Spinal cord (tissue), 10 donors: ENCODE data around the gene EFNB1. TPM values are rescaled to one million over a fixed set of nuclear protein-coding genes. Genes with fewer than 3 reads are reported as not detected.

Source experiments
- DNase-seq, 6 donors: peaks; one replicate each; pipeline versions ENCODE4 v3.0.0 to v3.0.0-alpha.2; 2013 to 2015; ENCODE audit warnings: low spot score in 6 of 6, low read depth in 4 of 6
- H3K27ac ChIP-seq: one replicate; pipeline ENCODE4 v1.5.1; 2013; ENCODE audit warnings: low read depth, low read length, control low read depth
- H3K27me3 ChIP-seq: one replicate; pipeline ENCODE4 v1.6.1; 2013; ENCODE audit warnings: low read length; ENCODE audit not compliant: control insufficient read depth, insufficient read depth
- H3K36me3 ChIP-seq: one replicate; pipeline ENCODE4 v1.6.1; 2013; ENCODE audit warnings: low read length; ENCODE audit not compliant: control insufficient read depth, insufficient read depth
- H3K4me1 ChIP-seq: one replicate; pipeline ENCODE4 v1.6.1; 2013; ENCODE audit warnings: low read length; ENCODE audit not compliant: control insufficient read depth, insufficient read depth
- H3K4me3 ChIP-seq: one replicate; pipeline ENCODE4 v1.5.1; 2013; ENCODE audit warnings: low read depth, low read length, control low read depth
- H3K9me3 ChIP-seq: one replicate; pipeline ENCODE4 v1.6.1; 2013; ENCODE audit warnings: low read length; ENCODE audit not compliant: control insufficient read depth, insufficient read depth
- WGBS: methylation state at CpG from one replicate; pipeline ENCODE4 v1.1.5; 2013; ENCODE audit warnings: missing lambda C conversion rate; ENCODE audit not compliant: insufficient coverage; 5-methylcytosine and 5-hydroxymethylcytosine counted together
- polyA plus RNA-seq, 2 donors: library from polyadenylated mRNA; unstranded; fragments of 120-200 nt; gene quantifications; one replicate each; pipeline ENCODE4 v1.2.1, GENCODE V29; 2013; ENCODE audit not compliant: insufficient read length in 2 of 2
- total RNA-seq, 2 donors: library from RNA; depleted of rRNA in 1 of 2; stranded (reverse); fragments of 120-200 nt in 1 of 2; fragments of >200 nt in 1 of 2; gene quantifications; one replicate each; pipeline versions ENCODE4 v1.2.3 to v1.2.4, GENCODE V29; 2013 to 2014
- donor health status: healthy.

Gene EFNB1
- total and polyA plus RNA-seq, 4 donors = 19.3 to 105 (median 28.8) TPM

DNA sequence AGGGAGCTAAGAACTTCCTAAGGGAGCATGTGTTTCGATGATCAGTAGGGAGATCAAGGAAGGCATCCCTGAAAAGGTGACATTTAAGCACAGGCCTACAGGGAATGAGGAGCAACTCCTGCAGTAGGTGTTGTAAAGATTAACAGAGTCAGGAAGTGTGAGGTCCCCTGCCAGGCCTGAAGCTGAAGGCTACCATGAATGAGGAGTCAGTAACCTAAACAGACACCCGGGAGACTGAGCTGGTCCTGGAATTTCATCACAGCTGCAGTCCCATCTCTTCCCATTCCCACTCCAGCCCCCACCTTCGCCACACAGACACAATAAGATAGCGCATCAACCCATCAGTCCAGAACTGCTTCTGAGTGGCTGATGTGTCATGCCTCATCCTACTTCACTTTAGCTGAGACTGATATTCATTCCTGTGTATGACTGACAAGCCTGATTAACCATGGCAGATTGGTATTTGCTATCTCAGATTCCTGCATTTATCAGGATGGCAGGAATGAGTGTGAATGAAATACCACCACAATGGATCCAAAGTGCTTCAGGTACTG is 27.0 kb upstream of the EFNB1 start:
- Histone ChIP-seq H3K27me3 (no peaks in the 10 kb centered on the region), H3K4me3 (no peak overlapping the region), H3K9me3 (peaks cover 4% of the 10 kb centered on the region), H3K36me3 (no peaks in the 10 kb centered on the region), H3K4me1 (no peaks in the 10 kb centered on the region), H3K27ac (no peak overlapping the region)
- DNase-seq = peak in 1 of 6 donors; percentile 1
- WGBS = 54% methylated on average over 3 of the region's 4 CpGs

DNA sequence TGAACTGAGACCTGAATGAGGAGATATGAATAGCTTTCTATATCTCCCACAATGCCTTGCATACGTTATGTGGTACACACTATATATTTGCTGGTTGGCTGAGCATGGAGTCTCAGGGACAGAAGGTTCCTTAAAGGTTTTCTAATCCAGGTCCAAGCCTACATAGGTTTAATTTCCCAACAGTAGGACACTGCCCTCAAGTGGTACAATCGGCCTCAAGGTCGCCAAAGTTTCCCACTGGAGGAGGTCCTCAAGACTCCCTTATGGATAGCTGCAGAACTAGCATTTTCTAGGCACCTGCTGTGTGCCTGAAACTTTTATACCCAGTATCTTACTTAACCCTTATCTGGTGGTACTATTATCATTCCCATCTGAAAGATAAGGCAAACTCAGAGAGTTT is 21.0 kb upstream of the EFNB1 start:
- 4% methylated on average over 2 of the region's 3 CpGs for WGBS
- Histone ChIP-seq H3K9me3 (peaks cover 1% of the 10 kb centered on the region), H3K27me3 (peaks cover 3% of the 10 kb centered on the region), H3K4me1 (no peaks in the 10 kb centered on the region), H3K36me3 (no peaks in the 10 kb centered on the region), H3K27ac (no peak overlapping the region), H3K4me3 (no peak overlapping the region)
- DNase-seq = peak in 2 of 6 donors; percentile 6 to 31

DNA sequence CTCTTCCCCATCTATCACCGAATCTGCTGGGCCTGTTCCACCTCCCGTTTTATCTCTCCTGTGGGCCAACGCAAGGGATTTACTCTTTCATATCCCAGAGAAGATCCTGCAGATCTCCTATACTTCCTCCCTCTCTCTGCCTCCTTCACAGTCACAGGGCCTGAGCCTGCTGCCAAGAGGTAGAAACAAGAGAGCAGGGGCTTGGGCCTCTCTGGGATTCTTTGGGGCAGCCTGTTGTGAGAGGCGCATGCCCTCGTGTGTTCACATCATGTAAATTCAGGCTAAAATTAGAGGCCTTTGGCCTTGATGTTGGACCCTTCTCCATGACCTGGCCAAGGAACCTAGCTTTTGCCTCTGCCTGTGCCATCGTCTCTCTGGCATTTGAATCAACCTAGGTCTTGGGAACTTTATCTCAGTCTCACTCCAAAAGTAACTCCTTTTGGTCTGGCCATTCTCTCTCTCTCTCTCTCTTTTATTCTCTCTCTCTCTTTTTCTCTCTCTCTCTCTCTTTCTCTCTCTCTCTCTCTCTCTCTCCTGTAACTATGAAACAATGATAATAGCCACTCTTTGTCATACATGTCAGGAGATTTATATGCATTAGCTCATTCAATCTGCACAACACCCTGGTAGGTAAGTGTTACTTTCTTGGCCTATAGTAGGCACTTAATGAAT is 20.0 kb upstream of the EFNB1 start:
- Histone ChIP-seq H3K4me1 (no peaks in the 10 kb centered on the region), H3K36me3 (no peaks in the 10 kb centered on the region), H3K27me3 (peaks cover 3% of the 10 kb centered on the region), H3K4me3 (no peak overlapping the region), H3K9me3 (peaks cover 1% of the 10 kb centered on the region), H3K27ac (no peak overlapping the region)
- DNase-seq = peak in 2 of 6 donors; percentile 37 to 53
- 60% methylated on average over 6 of the region's 6 CpGs for WGBS

- H3K4me1 ChIP-seq = peaks cover 7% of the 10 kb centered on the region
- no peak for DNase-seq
- no peak overlapping the region for H3K4me3 ChIP-seq
- no peaks in the 10 kb centered on the region for H3K9me3 ChIP-seq
- no peak overlapping the region for H3K27ac ChIP-seq
- H3K27me3 ChIP-seq = peaks cover 8% of the 10 kb centered on the region
- WGBS = 58% methylated on average over 5 of the region's 6 CpGs
- H3K36me3 ChIP-seq = no peaks in the 10 kb centered on the region
Observed at GRCh38 chrX:68820476-68821110, 8.2 kb upstream of the EFNB1 start.

- Histone ChIP-seq H3K4me1 (peaks cover 7% of the 10 kb centered on the region), H3K27ac (no peak overlapping the region), H3K36me3 (no peaks in the 10 kb centered on the region), H3K9me3 (no peaks in the 10 kb centered on the region), H3K27me3 (peaks cover 8% of the 10 kb centered on the region), H3K4me3 (no peak overlapping the region)
- WGBS = 69% methylated on average over 3 of the region's 3 CpGs
- DNase-seq = no peak
Observed at GRCh38 chrX:68821616-68822015, 7.2 kb upstream of the EFNB1 start.

DNA sequence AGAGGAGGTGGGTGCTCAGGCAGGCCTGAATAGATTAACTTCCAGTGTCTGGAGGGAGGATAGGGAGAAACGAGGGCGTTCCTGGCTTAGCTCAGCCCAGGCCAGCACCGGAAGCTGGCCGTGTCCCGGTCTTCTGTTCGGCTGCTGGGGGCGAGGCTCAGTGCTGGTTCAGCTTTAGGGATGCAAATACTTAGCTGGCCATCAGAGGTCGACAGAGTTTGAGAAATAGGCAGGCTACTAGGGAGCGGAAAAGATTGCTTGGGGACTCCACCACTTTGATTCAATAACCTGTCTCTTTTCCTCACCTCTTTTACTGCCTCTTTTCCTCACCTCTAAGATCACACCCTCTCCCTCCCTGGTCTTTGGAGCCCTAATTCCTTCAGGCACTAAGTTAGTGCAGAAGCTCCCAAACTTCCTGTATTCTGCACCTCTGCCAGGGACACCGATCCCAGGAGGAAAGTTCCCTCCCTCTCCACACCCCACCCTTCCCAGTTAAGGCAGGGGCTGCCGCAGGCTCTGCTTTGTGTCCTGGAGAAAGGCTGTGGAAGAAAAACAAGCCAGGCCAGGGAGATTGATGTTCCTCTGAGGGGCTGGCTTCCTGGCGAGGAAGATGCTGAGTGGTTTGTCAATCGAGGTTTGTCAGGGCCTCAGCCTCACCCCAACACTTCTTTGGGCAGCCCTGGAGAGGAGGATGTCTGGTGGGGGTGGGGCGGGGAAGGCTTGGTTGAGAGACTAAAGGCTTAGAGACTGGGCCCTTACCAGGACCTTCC is 6.0 kb upstream of the EFNB1 start:
- peaks cover 13% of the 10 kb centered on the region for H3K27me3 ChIP-seq
- H3K9me3 ChIP-seq = no peaks in the 10 kb centered on the region
- peaks cover 8% of the 10 kb centered on the region for H3K4me1 ChIP-seq
- no peaks in the 10 kb centered on the region for H3K36me3 ChIP-seq
- H3K4me3 ChIP-seq = no peak overlapping the region
- WGBS = 32% methylated on average over 10 of the region's 14 CpGs
- H3K27ac ChIP-seq = no peak overlapping the region
- DNase-seq = peak in 3 of 6 donors; percentile 27 to 80 (median 70)

GRCh38 chrX:68823413-68824151 is 5.2 kb upstream of the EFNB1 start:
- WGBS = 74% methylated on average over 10 of the region's 10 CpGs
- peaks cover 13% of the 10 kb centered on the region for H3K27me3 ChIP-seq
- no peak overlapping the region for H3K27ac ChIP-seq

DNA sequence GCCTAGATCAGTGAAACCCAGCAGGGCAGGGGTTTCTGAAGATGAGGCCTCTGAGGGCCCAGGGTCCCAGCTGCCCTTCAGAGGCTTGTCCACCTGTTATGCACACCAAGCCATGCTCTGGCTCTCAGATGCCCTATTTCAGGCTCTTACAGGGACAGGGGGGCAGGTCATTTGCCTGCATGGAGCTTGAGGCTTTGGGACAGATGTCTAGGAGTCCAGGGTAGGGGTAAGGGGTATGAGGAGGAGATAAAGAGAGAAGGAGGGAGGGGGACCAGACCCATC is 4.7 kb upstream of the EFNB1 start:
- peaks cover 16% of the 10 kb centered on the region for H3K4me1 ChIP-seq
- no peak overlapping the region for H3K27ac ChIP-seq
- H3K4me3 ChIP-seq = no peak overlapping the region
- no peaks in the 10 kb centered on the region for H3K36me3 ChIP-seq
- peaks cover 13% of the 10 kb centered on the region for H3K27me3 ChIP-seq
- H3K9me3 ChIP-seq = no peaks in the 10 kb centered on the region
- no peak for DNase-seq

More at GRCh38 chrX:68823413-68824151, 5.2 kb upstream of the EFNB1 start:
- H3K4me3 ChIP-seq = no peak overlapping the region
- H3K36me3 ChIP-seq = no peaks in the 10 kb centered on the region
- DNase-seq = no peak
- no peaks in the 10 kb centered on the region for H3K9me3 ChIP-seq
- H3K4me1 ChIP-seq = peaks cover 15% of the 10 kb centered on the region

DNA sequence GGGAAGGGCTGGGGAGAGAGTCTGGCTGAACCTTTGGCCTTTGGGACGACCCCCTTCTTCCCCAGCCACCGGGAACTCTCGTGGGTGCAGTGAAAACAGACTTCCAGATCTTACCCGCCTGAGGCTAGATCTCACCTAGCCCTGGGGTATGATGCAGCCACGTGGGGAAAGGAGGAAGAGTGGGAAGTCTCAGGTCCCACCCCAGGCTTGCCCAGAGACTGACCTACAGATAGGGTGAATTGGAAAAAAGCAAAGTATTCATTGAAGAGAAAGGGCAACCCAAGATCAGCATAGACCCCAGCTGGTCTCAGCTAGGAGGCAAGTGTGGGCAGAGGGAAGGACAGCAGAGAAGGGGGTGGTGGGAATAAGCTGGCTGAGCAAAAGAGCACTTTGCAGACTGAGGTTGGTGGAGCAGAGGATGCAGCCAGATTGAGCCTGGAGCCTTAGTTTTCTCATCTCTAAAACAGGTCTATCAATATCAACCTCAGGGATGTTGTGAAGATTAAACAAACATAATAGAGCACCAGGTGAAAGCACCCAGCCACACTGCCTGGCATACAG is 4.2 kb upstream of the EFNB1 start:
- WGBS = 27% methylated on average over 2 of the region's 5 CpGs
- Histone ChIP-seq H3K27ac (no peak overlapping the region), H3K4me1 (peaks cover 16% of the 10 kb centered on the region), H3K27me3 (peaks cover 13% of the 10 kb centered on the region), H3K9me3 (no peaks in the 10 kb centered on the region), H3K36me3 (no peaks in the 10 kb centered on the region), H3K4me3 (no peak overlapping the region)
- no peak for DNase-seq
